Measurements from ENCODE around the gene VANGL2. TPM values are rescaled to one million over a fixed set of nuclear protein-coding genes. Genes with fewer than 3 reads are reported as not detected.

VANGL2 gene
- under 0.01 TPM in 1 of 2 replicates, not detected in the other for total RNA-seq (2014; rRNA removed)
- 0.32 TPM for polyA plus RNA-seq (2012)

- DNase-seq (ENCODE audit: low read depth): peak; percentile 9
Measured at GRCh38 chr1:160400223-160400645, at the start of gene VANGL2. Gene VANGL2 (plus strand): TSS chr1:160400564. CDS start chr1:160415838, 15,274 bp downstream.

- no peak for DNase-seq (ENCODE audit: low read depth)
Measured at GRCh38 chr1:160351629-160352028, 48.7 kb upstream of the VANGL2 start.

DNA sequence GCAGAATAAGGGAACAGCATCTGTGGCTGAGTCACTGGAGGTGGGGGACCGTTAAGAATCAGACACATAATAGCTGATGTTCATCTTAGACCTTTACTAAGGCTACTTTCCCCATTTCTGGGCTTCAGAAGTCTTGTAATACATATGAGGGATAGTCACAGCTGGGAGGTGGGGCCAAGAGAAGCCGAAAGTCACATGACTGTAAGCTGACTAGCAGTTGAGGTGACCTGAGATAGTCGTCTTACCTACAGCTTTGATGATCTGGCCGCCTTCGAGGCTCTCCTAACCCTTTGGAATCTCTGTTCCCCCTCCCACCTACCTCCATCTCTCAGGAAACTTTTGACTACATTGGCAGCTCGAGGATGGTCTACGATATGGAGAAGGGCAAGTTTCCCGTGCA is 47.8 kb upstream of the VANGL2 start:
- DNase-seq (ENCODE audit: low read depth): no peak

DNA sequence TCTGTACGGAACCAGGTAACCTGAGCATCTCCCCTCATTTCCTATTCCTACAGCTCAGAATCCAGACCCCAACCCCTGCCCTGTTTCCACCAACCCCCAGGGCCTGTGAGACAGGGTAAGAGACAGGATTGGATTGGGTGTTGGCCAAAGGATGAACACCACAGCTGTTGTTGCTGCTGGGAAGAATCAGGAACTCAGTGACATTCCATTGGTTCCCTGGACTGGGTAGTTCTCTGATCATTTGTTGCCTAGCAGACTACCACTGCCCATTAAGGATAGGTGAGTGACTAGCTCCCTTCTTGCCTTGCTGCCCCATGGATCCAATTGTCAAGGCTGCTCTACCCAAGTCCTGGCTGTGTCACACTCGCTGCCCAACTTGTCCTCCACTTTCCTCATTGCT is 47.1 kb upstream of the VANGL2 start:
- DNase-seq (ENCODE audit: low read depth): peak; percentile 49

DNA sequence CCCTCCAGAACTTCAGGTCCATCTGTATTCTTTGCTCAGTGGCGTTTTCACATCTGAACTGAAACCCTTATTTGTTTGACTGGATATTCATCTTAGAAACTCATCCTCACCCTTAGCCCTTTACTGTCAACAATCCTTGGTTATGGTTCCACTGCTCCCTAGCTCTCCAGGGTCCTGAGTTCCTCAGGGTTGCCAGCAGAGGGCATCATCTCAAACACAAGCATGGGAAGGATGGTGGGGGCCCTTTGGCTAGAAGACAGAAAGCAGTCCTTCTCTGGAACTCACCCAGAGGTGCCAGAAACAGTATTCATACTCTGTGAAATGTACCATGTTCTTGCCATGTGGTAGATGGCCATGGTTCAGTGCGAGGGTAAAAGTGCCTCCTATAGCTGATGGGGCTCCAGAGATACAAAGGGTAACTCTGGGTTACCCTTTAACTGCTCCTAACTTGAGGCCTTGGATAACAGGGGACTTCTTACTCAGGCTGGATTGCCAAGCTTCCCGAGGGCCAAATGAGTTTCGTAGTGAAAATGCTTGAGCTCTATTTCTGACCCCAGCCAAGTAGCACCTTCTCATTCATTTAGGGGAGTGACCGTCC is 45.9 kb upstream of the VANGL2 start:
- DNase-seq (ENCODE audit: low read depth): no peak

DNA sequence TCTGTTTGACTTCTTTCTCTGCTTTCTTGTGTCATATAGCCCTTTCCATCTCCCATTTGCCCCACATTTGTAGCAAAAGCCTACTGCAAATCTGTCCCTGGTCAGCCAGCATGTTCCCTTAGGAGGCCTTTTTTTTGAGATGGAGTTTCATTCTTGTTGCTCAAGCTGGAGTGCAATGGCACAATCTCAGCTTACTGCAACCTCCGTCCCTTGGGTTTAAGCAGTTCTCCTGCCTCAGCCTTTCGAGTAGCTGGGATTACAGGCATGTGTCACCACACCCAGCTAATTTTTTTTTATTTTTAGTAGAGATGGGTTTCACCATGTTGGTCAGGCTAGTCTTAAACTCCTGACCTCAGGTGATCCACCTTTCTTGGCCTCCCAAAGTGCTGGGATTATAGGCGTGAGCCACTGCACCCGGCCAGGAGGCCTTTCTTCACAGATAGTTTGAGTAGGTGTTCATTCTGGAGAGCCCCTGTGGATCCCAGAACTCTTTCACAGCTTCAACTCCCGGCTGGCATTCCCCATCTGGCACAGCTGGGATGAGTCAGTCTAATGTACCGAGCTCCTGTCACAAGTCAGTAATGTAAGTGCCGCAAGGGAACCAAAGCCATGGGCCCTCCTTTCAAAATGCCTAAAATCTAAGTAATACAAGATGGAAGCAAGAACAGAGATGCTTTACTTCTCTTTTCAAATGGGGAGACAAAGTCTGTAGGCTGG is 42.9 kb upstream of the VANGL2 start:
- peak; percentile 37 for DNase-seq (ENCODE audit: low read depth)

- DNase-seq (ENCODE audit: low read depth): no peak
Measured at GRCh38 chr1:160358073-160358472, 42.3 kb upstream of the VANGL2 start.

GRCh38 chr1:160359559-160360226 is 40.7 kb upstream of the VANGL2 start:
- peak; percentile 64 for DNase-seq (ENCODE audit: low read depth)

- no peak for DNase-seq (ENCODE audit: low read depth)
Measured at GRCh38 chr1:160360227-160360695, 40.1 kb upstream of the VANGL2 start.

DNA sequence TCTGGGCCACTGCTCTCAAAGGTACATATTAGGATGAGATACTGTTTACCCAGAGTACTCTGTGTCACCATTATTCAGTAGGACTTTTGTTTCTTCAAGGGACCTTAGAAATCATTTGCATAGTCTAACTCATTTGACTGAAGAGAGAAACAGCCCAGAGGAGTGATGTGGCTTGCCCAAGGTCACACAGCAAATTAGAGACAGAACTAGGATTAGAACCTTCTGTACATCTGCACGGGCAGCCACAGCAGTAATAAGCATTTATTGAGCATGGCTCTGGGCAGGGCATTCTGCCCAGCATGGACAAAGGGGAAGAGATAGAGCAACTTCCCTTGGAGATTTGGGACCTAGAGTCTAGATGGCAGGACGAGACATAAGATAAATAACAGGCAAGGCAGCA is 39.2 kb upstream of the VANGL2 start:
- no peak for DNase-seq (ENCODE audit: low read depth)

- no peak for DNase-seq (ENCODE audit: low read depth)
Measured at GRCh38 chr1:160361814-160362167, 38.6 kb upstream of the VANGL2 start.

- DNase-seq (ENCODE audit: low read depth): no peak
Measured at GRCh38 chr1:160362168-160362957, 38.0 kb upstream of the VANGL2 start.

GRCh38 chr1:160363010-160363409 is 37.4 kb upstream of the VANGL2 start:
- no peak for DNase-seq (ENCODE audit: low read depth)

- no peak for DNase-seq (ENCODE audit: low read depth)
Measured at GRCh38 chr1:160363951-160364735, 36.2 kb upstream of the VANGL2 start.

DNA sequence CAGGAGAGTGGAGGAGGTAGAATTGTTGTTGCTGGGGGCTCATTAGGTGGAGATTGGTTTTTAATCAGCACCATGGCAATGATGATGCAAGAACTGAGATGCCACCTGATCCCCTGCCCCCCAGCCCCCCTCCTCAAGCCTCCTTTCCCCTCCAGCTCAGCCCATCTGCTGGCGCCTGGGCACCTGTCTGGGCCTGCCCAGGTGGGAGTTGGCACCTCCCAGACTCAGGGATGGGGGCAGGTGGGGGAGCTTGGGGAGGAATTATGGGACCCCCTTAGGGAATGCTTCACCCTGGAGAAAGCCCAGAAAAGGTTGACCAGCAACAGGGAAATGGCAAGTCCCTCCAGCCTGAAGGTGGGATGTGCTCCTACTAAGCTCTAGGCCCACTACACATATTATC is 35.0 kb upstream of the VANGL2 start:
- DNase-seq (ENCODE audit: low read depth): no peak

GRCh38 chr1:160366731-160367515 is 33.4 kb upstream of the VANGL2 start, which contains the start of gene NHLH1:
Gene NHLH1 (plus strand): TSS chr1:160367071. CDS start chr1:160370732, 3,661 bp downstream.
- DNase-seq (ENCODE audit: low read depth): no peak

- DNase-seq (ENCODE audit: low read depth): no peak
Measured at GRCh38 chr1:160367516-160367900, 32.9 kb upstream of the VANGL2 start.

DNA sequence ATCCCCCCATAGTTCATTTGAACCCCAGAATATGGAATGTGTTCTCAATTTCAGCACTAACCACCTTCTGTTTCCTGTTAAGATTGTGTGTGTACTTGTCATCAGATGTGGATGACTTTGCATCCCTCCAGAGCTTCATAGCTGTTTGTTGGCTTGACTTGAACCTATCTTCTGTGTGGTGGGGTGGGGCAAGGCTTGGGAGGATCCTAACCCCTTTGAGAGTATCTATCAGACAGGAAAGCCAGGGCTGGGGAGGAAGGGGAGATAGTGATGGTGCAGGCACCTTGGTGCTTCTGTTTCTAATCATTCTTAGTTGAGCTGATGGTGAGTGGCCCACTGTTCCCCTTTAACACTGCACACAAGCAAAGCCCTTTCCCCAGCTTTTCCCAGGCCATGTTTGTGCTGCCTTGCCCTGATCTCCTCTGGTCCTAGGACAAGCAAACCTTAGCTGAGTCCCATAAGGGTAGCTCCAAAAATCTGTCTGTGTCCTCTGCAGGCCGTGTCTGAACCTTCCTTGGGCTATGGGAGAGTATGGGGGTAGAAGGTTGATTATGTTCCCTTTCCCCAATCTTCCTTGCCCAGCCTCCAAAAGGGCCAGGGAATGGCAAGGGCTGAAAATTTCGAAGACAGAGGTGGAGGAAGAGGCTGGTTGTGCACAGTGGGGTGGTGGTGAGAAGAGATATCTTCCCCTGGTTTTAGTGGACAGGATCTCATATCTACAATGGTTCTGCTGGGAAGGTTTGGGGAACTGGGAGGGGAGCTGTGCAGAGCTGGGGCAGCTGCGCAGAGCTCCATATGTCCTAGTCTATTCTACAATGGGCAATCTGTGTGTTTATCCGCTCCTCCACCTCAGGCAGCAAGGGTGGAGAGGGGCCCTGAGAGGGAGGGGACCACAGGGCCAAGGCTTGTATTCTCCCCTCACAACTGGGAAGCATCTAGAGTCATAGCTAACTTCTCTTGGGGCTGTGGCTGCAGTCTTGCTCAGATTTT is 32.1 kb upstream of the VANGL2 start:
- DNase-seq (ENCODE audit: low read depth): no peak

GRCh38 chr1:160369087-160369486 is 31.3 kb upstream of the VANGL2 start:
- no peak for DNase-seq (ENCODE audit: low read depth)

All from LHCN-M2 (cell line).